LNCaP clone FGC (cell line): ENCODE data around the gene KIAA0753.

ENCODE experiments used
- DNase-seq: peaks from one replicate; pipeline ENCODE4 v3.0.0-alpha.2; 2011; ENCODE audit warnings: low read depth
- H3K4me3 ChIP-seq: 2 replicates; pipeline ENCODE4 v1.5.1; 2011; ENCODE audit warnings: mild to moderate bottlenecking, low read depth, low read length, control low read depth
- TF ChIP-seq, protein P1 (sequence below): IDR thresholded peaks from 2 replicates; pipeline ENCODE4 v1.5.1; 2012; ENCODE audit warnings: mild to moderate bottlenecking; ENCODE audit not compliant: control insufficient read depth, insufficient read depth; ENCODE audit errors: extremely low read depth

Gene KIAA0753

DNA sequence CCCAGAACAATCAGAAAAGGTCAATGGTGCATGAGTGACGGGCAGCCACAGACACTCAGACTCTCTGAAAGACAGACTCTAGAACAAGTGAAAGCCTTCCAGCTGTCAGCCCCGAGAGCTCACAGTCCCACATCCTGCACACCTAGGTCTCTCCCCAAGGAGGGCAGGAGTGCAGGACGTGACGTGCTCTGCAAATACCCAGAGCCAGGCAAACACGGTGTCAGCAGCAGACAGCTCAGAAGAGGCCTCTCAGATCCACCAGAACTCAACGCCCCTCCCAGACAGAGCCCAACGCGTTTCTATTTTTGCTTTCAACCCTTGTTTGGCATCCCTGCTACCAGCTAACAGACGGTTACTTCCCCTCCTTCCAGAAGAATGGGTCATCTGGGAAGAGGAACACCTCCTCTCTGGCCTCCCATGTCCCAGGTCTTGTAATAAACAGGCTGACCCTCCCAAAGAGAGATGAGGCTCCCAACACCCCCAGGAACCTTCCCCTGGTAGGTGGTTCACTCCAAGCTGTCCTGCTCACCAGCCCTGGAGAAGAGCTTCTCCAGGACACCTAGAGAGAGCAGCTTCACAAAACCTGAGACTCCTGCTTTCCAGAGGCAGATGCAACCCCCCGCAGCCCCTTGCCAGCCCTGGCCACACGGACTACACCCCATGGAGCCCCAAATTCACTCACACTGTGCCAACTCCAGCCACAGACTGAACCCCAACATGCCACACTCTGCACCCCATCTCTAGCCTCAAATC lies 91.8 kb downstream of the KIAA0753 start:
- H3K4me3 ChIP-seq, result no peak overlapping the region
- no peak for DNase-seq
- TF ChIP-seq, protein P1, sequence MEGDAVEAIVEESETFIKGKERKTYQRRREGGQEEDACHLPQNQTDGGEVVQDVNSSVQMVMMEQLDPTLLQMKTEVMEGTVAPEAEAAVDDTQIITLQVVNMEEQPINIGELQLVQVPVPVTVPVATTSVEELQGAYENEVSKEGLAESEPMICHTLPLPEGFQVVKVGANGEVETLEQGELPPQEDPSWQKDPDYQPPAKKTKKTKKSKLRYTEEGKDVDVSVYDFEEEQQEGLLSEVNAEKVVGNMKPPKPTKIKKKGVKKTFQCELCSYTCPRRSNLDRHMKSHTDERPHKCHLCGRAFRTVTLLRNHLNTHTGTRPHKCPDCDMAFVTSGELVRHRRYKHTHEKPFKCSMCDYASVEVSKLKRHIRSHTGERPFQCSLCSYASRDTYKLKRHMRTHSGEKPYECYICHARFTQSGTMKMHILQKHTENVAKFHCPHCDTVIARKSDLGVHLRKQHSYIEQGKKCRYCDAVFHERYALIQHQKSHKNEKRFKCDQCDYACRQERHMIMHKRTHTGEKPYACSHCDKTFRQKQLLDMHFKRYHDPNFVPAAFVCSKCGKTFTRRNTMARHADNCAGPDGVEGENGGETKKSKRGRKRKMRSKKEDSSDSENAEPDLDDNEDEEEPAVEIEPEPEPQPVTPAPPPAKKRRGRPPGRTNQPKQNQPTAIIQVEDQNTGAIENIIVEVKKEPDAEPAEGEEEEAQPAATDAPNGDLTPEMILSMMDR, result no peak

DNA sequence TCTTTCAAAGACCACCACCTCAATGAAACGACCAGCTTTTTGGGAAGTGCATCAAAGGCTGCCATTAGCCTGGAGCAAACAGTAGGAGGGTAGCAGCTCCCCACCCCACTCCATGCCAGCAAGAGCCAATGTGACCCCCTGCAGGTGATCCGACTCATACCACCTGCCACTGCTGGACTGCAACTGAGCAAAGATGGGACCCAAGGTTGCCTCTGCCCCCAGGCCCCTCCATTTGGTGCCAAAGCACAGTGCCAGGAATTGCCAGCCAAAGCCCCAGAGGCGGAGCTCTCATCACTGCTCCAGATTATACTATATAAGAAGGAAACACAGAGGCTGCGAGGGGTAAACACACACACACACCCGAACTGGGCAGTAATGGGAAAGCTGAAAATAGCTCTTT lies 92.5 kb downstream of the KIAA0753 start:
- no peak overlapping the region for H3K4me3 ChIP-seq
- DNase-seq, result no peak
- TF ChIP-seq, protein P1, result no peak

DNA sequence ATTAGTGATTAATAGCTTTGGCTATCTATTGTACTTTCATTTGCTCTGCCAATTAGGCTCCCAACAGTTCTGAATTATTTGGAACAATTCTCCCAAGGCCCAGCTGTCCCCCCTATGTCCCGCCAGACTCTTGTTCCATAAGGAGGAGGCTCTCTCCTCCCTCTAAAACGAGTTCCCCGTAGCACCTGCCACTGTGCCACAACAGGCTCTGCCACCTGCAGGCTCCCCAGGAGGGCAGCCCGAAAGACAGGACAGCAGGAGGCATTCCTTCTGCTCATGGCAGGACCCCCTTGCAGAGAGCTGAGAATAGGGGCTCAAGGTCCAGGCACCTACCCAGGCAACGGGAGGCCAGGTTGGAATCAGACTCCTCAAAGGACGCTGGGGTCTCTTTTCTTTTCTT lies 93.2 kb downstream of the KIAA0753 start:
- no peak for DNase-seq
- H3K4me3 ChIP-seq, result no peak overlapping the region
- TF ChIP-seq, protein P1, result no peak

DNA sequence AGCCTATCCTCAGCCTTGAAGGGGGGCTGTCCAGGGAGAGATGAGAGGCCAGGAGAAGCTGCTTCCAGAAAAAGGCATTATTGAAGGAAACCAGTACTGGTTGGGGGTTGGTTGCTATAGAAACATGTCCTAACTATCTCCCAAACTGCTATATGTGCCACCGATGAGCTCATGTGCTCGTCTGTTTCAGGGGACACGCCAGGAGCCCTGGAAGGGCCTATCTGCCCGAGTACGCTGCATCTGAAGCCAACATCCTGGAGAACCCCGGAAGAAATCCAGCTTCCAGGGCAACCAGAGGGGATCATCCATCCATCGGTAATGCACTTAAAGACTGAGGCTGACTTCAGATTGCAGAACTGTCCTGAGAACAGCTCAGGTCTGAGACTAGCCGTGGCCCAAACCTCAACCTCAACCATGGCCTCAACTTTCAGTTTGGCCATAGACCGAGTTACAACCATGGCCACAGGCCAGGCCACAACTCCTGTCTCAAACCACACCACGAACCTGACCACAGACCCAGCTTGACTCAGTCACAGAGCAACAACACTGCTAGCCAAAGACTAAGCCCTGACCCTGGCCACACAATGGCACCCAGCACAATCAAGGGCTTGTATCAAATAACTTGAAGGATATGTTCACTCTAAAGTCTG lies 94.3 kb downstream of the KIAA0753 start:
- H3K4me3 ChIP-seq, result no peak overlapping the region
- no peak for DNase-seq
- TF ChIP-seq, protein P1, result no peak

DNA sequence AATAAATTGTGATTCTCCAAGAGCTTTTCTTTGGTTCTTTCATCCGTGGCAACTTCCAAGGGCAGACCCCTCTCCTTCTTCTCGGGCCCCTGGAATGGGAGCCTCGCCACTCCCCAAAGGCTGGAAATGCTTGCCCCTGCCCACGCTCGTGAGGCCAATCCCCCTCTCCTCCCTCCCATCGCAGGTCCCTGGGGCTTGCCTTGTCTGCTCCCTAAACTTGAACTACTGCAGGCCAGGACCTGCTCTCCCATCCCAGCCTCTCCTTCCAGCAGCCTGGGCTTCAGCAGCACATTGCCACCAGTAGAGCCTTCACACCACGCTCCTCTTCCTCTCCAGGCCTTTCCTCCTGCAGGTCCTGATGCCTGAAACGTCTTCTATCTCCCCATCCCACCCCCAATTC lies 95.2 kb downstream of the KIAA0753 start:
- TF ChIP-seq, protein P1, result no peak
- DNase-seq, result no peak

DNA sequence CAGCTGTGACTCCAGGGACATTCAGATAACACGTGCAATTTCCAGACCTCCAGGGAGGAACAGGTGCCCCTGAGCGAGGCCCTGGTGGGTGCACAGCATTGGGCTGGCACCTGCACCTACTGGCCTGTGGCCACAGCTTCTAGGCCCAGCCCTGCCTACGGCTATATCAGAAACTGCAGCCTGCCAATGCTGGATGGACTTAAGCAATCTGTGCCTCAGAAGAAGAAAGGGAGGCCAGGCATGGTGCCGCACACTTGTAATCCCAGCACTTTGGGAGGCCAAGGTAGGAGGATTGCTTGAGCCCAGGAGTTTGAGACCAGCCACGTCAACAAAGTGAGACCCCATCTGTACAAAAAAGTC lies 96.5 kb downstream of the KIAA0753 start:
- DNase-seq, result no peak
- no peak overlapping the region for H3K4me3 ChIP-seq
- TF ChIP-seq, protein P1, result no peak

More for the DNA sequence above, 95.2 kb downstream of the KIAA0753 start:
- no peak overlapping the region for H3K4me3 ChIP-seq
